HG03039 (cell line): ENCODE results near the gene HOPX.
"Not testable (repeated sequence)": the region's sequence is repeated elsewhere in the genome, so short reads cannot be mapped to it uniquely, and the experiment has no call there.

Experiments used
- ATAC-seq: cut with Tn5 transposase; IDR thresholded peaks from one replicate; pipeline ENCODE4 v1.9.1; 2021; ENCODE audit warnings: mild to moderate bottlenecking, moderate library complexity; ENCODE audit not compliant: unreplicated experiment

The HOPX gene

GRCh38 chr4:56689201-56689969, 8.3 kb upstream of the HOPX start:
- ATAC-seq = no peak

- no peak for ATAC-seq
Measured at GRCh38 chr4:56688094-56688647, 7.1 kb upstream of the HOPX start.

GRCh38 chr4:56686537-56687231, 5.6 kb upstream of the HOPX start:
- no peak for ATAC-seq

GRCh38 chr4:56684320-56685050, 3.4 kb upstream of the HOPX start:
- ATAC-seq = no peak

- ATAC-seq = no peak
Measured at GRCh38 chr4:56683455-56683854, 2.4 kb upstream of the HOPX start.

- ATAC-seq = no peak
Measured at GRCh38 chr4:56681853-56682525, 893 bp upstream of the HOPX start.

GRCh38 chr4:56680266-56680665, 830 bp downstream of the HOPX start:
- no peak for ATAC-seq

- ATAC-seq = no peak
Measured at GRCh38 chr4:56677711-56678110, 3.4 kb downstream of the HOPX start.

GRCh38 chr4:56674984-56675383, 6.1 kb downstream of the HOPX start:
- ATAC-seq = no peak

- ATAC-seq = no peak
Measured at GRCh38 chr4:56671860-56672259, 9.2 kb downstream of the HOPX start.

- no peak for ATAC-seq
Measured at GRCh38 chr4:56671373-56671772, 9.7 kb downstream of the HOPX start.

GRCh38 chr4:56668267-56668666, 12.8 kb downstream of the HOPX start:
- no peak for ATAC-seq

- not testable (repeated sequence) for ATAC-seq
Measured at GRCh38 chr4:56667396-56667795, 13.7 kb downstream of the HOPX start.

- ATAC-seq = no peak
Measured at GRCh38 chr4:56666279-56666678, 14.8 kb downstream of the HOPX start.

- ATAC-seq = no peak
Measured at GRCh38 chr4:56665781-56666180, 15.3 kb downstream of the HOPX start.

GRCh38 chr4:56662782-56663468, 18.2 kb downstream of the HOPX start:
- ATAC-seq = no peak

- no peak for ATAC-seq
Measured at GRCh38 chr4:56659946-56660345, 21.1 kb downstream of the HOPX start.

- ATAC-seq = no peak
Measured at GRCh38 chr4:56658528-56658927, 22.6 kb downstream of the HOPX start.

GRCh38 chr4:56657818-56658217, 23.3 kb downstream of the HOPX start:
- no peak for ATAC-seq

GRCh38 chr4:56657128-56657527, 24.0 kb downstream of the HOPX start:
- ATAC-seq = no peak

- no peak for ATAC-seq
Measured at GRCh38 chr4:56656346-56656643, 24.8 kb downstream of the HOPX start.
